ENCODE data around the gene NHLRC4. TPM values are rescaled to one million over a fixed set of nuclear protein-coding genes. Genes with fewer than 3 reads are reported as not detected.

Gene NHLRC4
- total RNA-seq, 1 donor from 2014 or later: 0.35 TPM

DNA sequence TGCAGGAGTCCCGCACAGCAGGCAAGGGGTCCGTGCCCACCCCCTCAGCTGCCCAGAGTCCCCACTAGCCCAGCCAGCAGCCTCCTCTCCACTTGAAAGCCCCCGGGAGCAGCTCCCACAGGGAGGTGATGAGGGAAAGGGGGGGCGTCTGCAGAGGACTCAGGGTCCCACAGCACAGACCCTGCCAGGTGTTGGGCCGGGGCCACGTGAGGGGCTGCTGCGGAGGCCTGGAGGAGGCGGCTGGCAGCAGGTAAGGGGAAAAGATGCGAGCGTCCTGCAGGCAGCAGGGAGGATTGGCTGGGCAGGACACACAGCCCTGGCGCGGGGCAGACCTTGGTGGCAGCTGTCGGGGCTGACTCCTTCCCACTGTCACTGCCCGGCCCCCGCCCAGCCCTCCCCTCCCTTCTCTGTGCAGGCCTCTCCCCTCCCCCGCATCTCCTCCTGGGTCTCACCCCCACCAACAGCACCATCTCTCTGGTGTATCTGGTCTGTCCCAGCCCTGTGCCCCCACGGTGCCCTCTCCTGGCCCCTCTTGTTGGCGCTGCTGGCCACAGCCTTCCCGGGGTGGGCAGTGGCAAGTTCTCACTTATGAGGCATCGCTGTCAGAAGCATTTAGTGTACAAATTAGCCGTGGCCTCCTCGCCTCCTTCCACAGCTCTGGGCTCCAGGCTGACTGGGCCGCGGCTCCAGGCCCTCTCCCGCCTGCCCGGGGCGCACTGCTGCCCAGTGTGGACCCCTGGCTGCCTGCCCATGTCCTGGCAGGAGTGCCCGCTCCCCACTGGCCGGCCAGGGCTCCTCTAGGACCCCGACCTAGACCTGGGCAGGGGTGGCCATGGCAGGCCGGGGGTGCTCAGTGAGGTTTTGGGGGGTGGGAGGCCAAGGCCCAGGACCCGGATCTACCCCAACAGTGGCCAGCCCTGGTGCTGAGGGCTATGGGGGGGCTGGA lies 11.0 kb upstream of the NHLRC4 start:
- H3K4me3 ChIP-seq (ENCODE audit: low read depth, low read length): no peak overlapping the region
- DNase-seq (ENCODE audit: low read depth): no peak
- TF ChIP-seq, protein P1, sequence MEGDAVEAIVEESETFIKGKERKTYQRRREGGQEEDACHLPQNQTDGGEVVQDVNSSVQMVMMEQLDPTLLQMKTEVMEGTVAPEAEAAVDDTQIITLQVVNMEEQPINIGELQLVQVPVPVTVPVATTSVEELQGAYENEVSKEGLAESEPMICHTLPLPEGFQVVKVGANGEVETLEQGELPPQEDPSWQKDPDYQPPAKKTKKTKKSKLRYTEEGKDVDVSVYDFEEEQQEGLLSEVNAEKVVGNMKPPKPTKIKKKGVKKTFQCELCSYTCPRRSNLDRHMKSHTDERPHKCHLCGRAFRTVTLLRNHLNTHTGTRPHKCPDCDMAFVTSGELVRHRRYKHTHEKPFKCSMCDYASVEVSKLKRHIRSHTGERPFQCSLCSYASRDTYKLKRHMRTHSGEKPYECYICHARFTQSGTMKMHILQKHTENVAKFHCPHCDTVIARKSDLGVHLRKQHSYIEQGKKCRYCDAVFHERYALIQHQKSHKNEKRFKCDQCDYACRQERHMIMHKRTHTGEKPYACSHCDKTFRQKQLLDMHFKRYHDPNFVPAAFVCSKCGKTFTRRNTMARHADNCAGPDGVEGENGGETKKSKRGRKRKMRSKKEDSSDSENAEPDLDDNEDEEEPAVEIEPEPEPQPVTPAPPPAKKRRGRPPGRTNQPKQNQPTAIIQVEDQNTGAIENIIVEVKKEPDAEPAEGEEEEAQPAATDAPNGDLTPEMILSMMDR (conservative IDR thresholded peaks at IDR 0.05; ENCODE audit: low read depth, low read length): no peak

DNA sequence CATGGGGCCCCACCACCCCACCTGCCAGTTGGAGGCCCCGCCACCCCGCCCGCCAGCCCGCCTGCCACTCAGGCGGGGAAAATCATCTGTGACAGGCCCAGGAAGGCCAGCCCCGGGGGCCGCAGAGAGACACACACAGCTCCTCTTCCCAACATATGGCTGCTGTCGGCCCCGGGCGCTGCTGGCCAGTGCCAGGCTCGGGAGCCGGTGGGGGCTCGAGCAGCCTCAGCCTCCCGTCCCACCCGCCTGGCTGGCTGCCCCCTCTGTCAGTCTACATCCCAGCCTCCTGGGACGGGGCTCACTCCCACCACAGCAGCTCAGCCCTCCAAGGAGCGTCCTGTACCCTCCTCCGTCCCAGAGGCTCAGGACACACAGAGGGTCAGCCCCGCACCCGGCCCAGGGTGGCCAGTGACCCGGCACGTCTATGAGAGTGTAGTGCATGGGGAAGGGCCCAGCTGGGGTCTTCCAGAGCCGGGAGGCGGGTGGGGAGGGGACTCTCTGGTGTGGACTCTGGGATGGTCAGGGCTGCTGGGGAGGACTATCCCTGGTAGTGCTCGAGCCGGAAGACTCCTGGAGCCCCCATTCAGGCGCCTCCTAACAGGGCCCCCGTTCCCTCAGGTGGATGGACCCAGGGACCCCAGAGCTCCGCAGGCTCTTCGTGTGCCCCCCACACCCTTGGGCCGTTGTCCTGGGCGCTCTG lies 10.2 kb upstream of the NHLRC4 start:
- TF ChIP-seq, protein P1 (conservative IDR thresholded peaks at IDR 0.05; ENCODE audit: low read depth, low read length): no peak

DNA sequence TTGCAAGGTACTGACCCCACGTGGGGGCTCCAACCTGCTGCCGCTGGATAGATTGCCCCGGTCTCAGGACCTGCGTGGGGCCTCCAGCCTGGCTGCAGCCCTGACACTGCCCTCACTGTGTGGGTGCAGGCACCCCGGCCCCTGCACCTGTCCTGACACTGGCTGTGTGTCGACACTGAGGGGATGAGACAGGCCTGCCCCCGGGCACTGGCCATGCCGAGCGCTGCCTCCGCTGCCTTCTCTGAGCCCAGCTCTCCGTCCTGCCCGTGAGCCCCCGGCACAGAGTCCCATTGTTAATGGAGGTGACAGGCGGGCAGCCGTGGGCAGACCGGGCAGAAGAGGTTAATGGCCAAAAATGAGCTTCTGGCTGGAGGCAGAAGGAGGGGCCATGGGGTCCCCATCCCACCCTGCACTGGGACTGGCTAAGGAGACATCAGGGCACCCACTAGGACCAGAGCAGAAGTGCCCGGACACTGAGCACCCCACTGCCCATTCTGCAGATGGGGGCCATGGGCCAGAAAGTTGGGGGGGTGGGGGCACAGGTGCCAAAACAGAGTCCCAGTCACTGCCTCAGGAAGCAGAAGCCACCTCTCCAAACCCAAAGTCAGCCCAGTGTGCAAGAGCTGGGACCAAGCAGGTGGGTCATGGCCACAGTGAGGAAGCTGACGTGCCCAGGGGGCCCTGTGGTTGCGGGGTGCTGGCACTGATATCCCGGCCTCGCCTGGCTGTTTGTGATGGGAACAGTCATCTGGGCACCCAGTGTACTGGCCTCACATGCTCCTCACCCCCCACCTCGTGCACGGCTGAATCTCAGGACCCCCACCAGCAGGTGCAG lies 9.1 kb upstream of the NHLRC4 start:
- TF ChIP-seq, protein P1 (conservative IDR thresholded peaks at IDR 0.05; ENCODE audit: low read depth, low read length): no peak
- no peak for DNase-seq (ENCODE audit: low read depth)
- no peak overlapping the region for H3K4me3 ChIP-seq (ENCODE audit: low read depth, low read length)

More for the DNA sequence above, 10.2 kb upstream of the NHLRC4 start:
- no peak overlapping the region for H3K4me3 ChIP-seq (ENCODE audit: low read depth, low read length)
- no peak for DNase-seq (ENCODE audit: low read depth)

DNA sequence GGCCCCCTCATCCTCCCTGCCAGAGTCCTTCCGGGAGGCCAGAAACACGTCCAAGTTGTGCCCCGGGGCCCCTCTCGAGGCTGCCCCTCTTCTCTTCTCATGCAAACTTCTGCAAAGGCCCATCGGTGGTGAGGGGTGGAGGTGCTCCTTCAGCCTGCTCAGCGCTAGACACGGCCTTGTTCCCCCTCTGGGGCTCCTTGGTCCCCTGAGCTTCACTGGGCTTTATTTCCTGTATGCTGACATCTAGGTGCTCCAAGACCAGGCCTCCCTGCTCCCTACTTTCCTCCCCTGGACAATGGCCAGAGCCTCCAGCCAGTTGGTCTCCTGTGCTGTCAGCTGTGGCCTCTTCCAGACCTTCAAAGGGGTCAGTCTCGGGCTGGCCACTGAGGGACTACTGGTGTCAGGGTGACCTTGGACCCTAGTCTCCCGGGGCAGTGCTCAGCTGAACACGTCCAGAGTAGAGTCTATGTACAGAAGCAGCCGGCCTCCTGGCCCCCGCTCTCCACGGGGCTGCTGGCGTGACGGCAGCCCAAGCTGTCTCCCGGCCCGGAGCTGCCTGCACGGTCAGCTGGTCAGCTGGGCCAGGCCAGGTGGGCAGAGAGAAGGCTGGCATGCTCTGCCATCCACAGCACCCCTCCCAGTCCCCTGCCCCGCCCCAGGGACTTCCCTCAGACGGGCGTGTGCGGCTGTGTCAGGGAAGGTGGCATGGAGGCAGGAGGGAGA lies 8.3 kb upstream of the NHLRC4 start:
- TF ChIP-seq, protein P1 (conservative IDR thresholded peaks at IDR 0.05; ENCODE audit: low read depth, low read length): no peak
- no peak overlapping the region for H3K4me3 ChIP-seq (ENCODE audit: low read depth, low read length)
- no peak for DNase-seq (ENCODE audit: low read depth)

DNA sequence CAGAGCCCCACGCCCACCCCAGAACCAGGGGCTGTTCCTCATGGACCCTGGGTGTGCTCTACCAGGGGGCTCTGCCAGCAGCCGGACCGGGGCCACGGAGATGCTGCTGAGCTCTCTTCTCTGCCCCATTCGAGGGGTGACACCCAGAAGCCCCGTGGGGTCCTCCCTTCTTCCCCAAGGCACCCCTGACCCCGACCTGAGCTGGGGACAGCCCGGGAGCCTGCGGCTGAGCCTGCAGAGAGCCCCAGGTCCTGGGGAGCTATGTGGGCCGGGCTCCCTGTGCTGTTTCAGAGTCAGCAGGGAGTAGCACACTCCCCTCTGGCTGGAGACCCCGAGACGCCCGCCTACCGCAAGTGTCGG lies 7.8 kb upstream of the NHLRC4 start:
- no peak for DNase-seq (ENCODE audit: low read depth)
- H3K4me3 ChIP-seq (ENCODE audit: low read depth, low read length): no peak overlapping the region
- TF ChIP-seq, protein P1 (conservative IDR thresholded peaks at IDR 0.05; ENCODE audit: low read depth, low read length): no peak

All from epithelial cell of proximal tubule (primary cell).